ENCODE results near the gene MRPL21.

The MRPL21 gene

GRCh38 chr11:68946416-68947090, 42.9 kb upstream of the MRPL21 start:
- no peak overlapping the region for H3K4me3 ChIP-seq (ENCODE audit: low read length)
- H3K4me1 ChIP-seq (ENCODE audit: control insufficient read depth, low read length) = no peaks in the 10 kb centered on the region
- H3K9me2 ChIP-seq (replicated peaks; ENCODE audit: control insufficient read depth, low read length) = no peaks in the 10 kb centered on the region
- no peaks in the 10 kb centered on the region for H3K9me3 ChIP-seq (ENCODE audit: control insufficient read depth, insufficient read depth, low read length)
- no peak overlapping the region for H3K4me2 ChIP-seq (ENCODE audit: low read length)
- no peak for TF ChIP-seq CTCF (IDR thresholded peaks at IDR 0.05; ENCODE audit: low read depth, low read length, poor library complexity, severe bottlenecking)
- no peak for TF ChIP-seq EZH2phosphoT487 (IDR thresholded peaks at IDR 0.05; ENCODE audit: borderline replicate concordance, low read length)
- H3K79me2 ChIP-seq (ENCODE audit: control insufficient read depth, low read length) = no peaks in the 10 kb centered on the region
- H3K27ac ChIP-seq (ENCODE audit: low read depth, low read length) = no peak overlapping the region
- H4K20me1 ChIP-seq (ENCODE audit: control insufficient read depth, insufficient read depth, low read depth, low read length) = no peaks in the 10 kb centered on the region
- no peaks in the 10 kb centered on the region for H3K36me3 ChIP-seq (ENCODE audit: control insufficient read depth, low read length)
- no peaks in the 10 kb centered on the region for H3K27me3 ChIP-seq (ENCODE audit: control insufficient read depth, low read length)
- no peaks in the 10 kb centered on the region for H3F3A ChIP-seq (ENCODE audit: control insufficient read depth, insufficient read depth)

- H3K27me3 ChIP-seq (ENCODE audit: control insufficient read depth, low read length) = no peaks in the 10 kb centered on the region
- H3K4me1 ChIP-seq (ENCODE audit: control insufficient read depth, low read length) = no peaks in the 10 kb centered on the region
- H3K4me2 ChIP-seq (ENCODE audit: low read length) = no peak overlapping the region
- H3K36me3 ChIP-seq (ENCODE audit: control insufficient read depth, low read length) = peaks cover 6% of the 10 kb centered on the region; the same call in 1 of the 2 replicates
- no peak overlapping the region for H3K27ac ChIP-seq (ENCODE audit: low read depth, low read length)
- H3K9me2 ChIP-seq (replicated peaks; ENCODE audit: control insufficient read depth, low read length) = no peaks in the 10 kb centered on the region
- no peaks in the 10 kb centered on the region for H3K79me2 ChIP-seq (ENCODE audit: control insufficient read depth, low read length)
- H3K9me3 ChIP-seq (ENCODE audit: control insufficient read depth, insufficient read depth, low read length) = no peaks in the 10 kb centered on the region
- no peaks in the 10 kb centered on the region for H4K20me1 ChIP-seq (ENCODE audit: control insufficient read depth, insufficient read depth, low read depth, low read length)
- H3K4me3 ChIP-seq (ENCODE audit: low read length) = no peak overlapping the region
- H3F3A ChIP-seq (ENCODE audit: control insufficient read depth, insufficient read depth) = no peaks in the 10 kb centered on the region
- TF ChIP-seq EZH2phosphoT487 (IDR thresholded peaks at IDR 0.05; ENCODE audit: borderline replicate concordance, low read length) = no peak
- TF ChIP-seq CTCF (IDR thresholded peaks at IDR 0.05; ENCODE audit: low read depth, low read length, poor library complexity, severe bottlenecking) = no peak
These were observed 39.2 kb upstream of the MRPL21 start for GRCh38 chr11:68942751-68943271.

GRCh38 chr11:68942095-68942620, 38.5 kb upstream of the MRPL21 start:
- TF ChIP-seq CTCF (IDR thresholded peaks at IDR 0.05; ENCODE audit: low read depth, low read length, poor library complexity, severe bottlenecking) (no peak), EZH2phosphoT487 (IDR thresholded peaks at IDR 0.05; ENCODE audit: borderline replicate concordance, low read length) (no peak)
- H3K4me1 ChIP-seq (ENCODE audit: control insufficient read depth, low read length) = no peaks in the 10 kb centered on the region
- H3K36me3 ChIP-seq (ENCODE audit: control insufficient read depth, low read length) = peaks cover 11% of the 10 kb centered on the region; the same call in 1 of the 2 replicates
- H4K20me1 ChIP-seq (ENCODE audit: control insufficient read depth, insufficient read depth, low read depth, low read length) = no peaks in the 10 kb centered on the region
- H3K9me3 ChIP-seq (ENCODE audit: control insufficient read depth, insufficient read depth, low read length) = no peaks in the 10 kb centered on the region
- H3K27ac ChIP-seq (ENCODE audit: low read depth, low read length) = no peak overlapping the region
- no peak overlapping the region for H3K4me3 ChIP-seq (ENCODE audit: low read length)
- H3F3A ChIP-seq (ENCODE audit: control insufficient read depth, insufficient read depth) = no peaks in the 10 kb centered on the region
- H3K9me2 ChIP-seq (replicated peaks; ENCODE audit: control insufficient read depth, low read length) = no peaks in the 10 kb centered on the region
- H3K4me2 ChIP-seq (ENCODE audit: low read length) = no peak overlapping the region
- no peaks in the 10 kb centered on the region for H3K79me2 ChIP-seq (ENCODE audit: control insufficient read depth, low read length)
- no peaks in the 10 kb centered on the region for H3K27me3 ChIP-seq (ENCODE audit: control insufficient read depth, low read length)

Data from DOHH2 (cell line).